Trophoblast cell (in vitro differentiated cells and primary cell): Measurements from ENCODE around the gene NBPF12. TPM values are rescaled to one million over a fixed set of nuclear protein-coding genes. Genes with fewer than 3 reads are reported as not detected.
"Not testable (repeated sequence)": the region's sequence is repeated elsewhere in the genome, so short reads cannot be mapped to it uniquely, and the experiment has no call there.

Experiments
- DNase-seq, 2 donors: peaks; one replicate each; pipeline ENCODE4 v3.0.0-alpha.2; 2016
- H2AFZ ChIP-seq: 2 replicates; pipeline ENCODE4 v1.6.1; 2013; ENCODE audit warnings: low read length, moderate library complexity, mild to moderate bottlenecking; ENCODE audit not compliant: insufficient read depth, poor library complexity
- H2AK5ac ChIP-seq: 2 replicates; pipeline ENCODE4 v1.6.1; 2013; ENCODE audit warnings: mild to moderate bottlenecking, low read length
- H2BK120ac ChIP-seq: 2 replicates; pipeline ENCODE4 v1.6.1; 2013; ENCODE audit warnings: low read length, mild to moderate bottlenecking, moderate library complexity; ENCODE audit not compliant: insufficient read depth, poor library complexity
- H2BK12ac ChIP-seq: 2 replicates; pipeline ENCODE4 v1.6.1; 2013; ENCODE audit warnings: mild to moderate bottlenecking, low read length, moderate library complexity
- H2BK5ac ChIP-seq: 2 replicates; pipeline ENCODE4 v1.6.1; 2013; ENCODE audit warnings: low read length, low read depth, moderate library complexity, mild to moderate bottlenecking; ENCODE audit not compliant: poor library complexity
- H3K14ac ChIP-seq: 2 replicates; pipeline ENCODE4 v1.6.1; 2013; ENCODE audit warnings: mild to moderate bottlenecking, low read length
- H3K18ac ChIP-seq: 2 replicates; pipeline ENCODE4 v1.6.1; 2013; ENCODE audit warnings: mild to moderate bottlenecking, low read length
- H3K23ac ChIP-seq: 2 replicates; pipeline ENCODE4 v1.6.1; 2013; ENCODE audit warnings: low read length
- H3K27ac ChIP-seq: 2 replicates; pipeline ENCODE4 v1.5.1; 2013; ENCODE audit warnings: low read depth, mild to moderate bottlenecking, inconsistent platforms, low read length, moderate library complexity
- H3K27me3 ChIP-seq: 2 replicates; pipeline ENCODE4 v1.6.1; 2013; ENCODE audit warnings: inconsistent platforms, mild to moderate bottlenecking, low read length, moderate library complexity; ENCODE audit not compliant: insufficient read depth
- H3K36me3 ChIP-seq, 2 experiments: 1 replicate in 1 of 2; 2 replicates in 1 of 2; pipeline ENCODE4 v1.6.1; 2013; ENCODE audit warnings: low read length in 2 of 2, mild to moderate bottlenecking in 2 of 2, moderate library complexity in 1 of 2; ENCODE audit not compliant: insufficient read depth in 2 of 2, control insufficient read depth in 1 of 2
- H3K4ac ChIP-seq: 2 replicates; pipeline ENCODE4 v1.6.1; 2013; ENCODE audit warnings: low read depth, mild to moderate bottlenecking, low read length, moderate library complexity
- H3K4me1 ChIP-seq, 2 experiments: 1 replicate in 1 of 2; 2 replicates in 1 of 2; pipeline ENCODE4 v1.6.1; 2013; ENCODE audit warnings: low read length in 2 of 2, mild to moderate bottlenecking in 2 of 2, moderate library complexity in 1 of 2; ENCODE audit not compliant: insufficient read depth in 2 of 2, control insufficient read depth in 1 of 2
- H3K4me2 ChIP-seq: 2 replicates; pipeline ENCODE4 v1.6.1; 2013; ENCODE audit warnings: inconsistent platforms, mild to moderate bottlenecking, low read length, moderate library complexity
- H3K4me3 ChIP-seq: 2 replicates; pipeline ENCODE4 v1.5.1; 2013; ENCODE audit warnings: mild to moderate bottlenecking, low read depth, low read length, inconsistent platforms
- H3K79me1 ChIP-seq: one replicate; pipeline ENCODE4 v1.6.1; 2013; ENCODE audit warnings: low read length
- H3K79me2 ChIP-seq: 2 replicates; pipeline ENCODE4 v1.6.1; 2013; ENCODE audit warnings: low read length, mild to moderate bottlenecking; ENCODE audit not compliant: control insufficient read depth, insufficient read depth, poor library complexity
- H3K9ac ChIP-seq: 2 replicates; pipeline ENCODE4 v1.6.1; 2013; ENCODE audit warnings: mild to moderate bottlenecking, low read length
- H3K9me3 ChIP-seq: 2 replicates; pipeline ENCODE4 v1.6.1; 2013; ENCODE audit warnings: low read depth, mild to moderate bottlenecking, control low read depth, inconsistent platforms, low read length; ENCODE audit not compliant: insufficient read depth
- H4K12ac ChIP-seq: 2 replicates; pipeline ENCODE4 v1.6.1; 2013; ENCODE audit warnings: low read depth, mild to moderate bottlenecking, low read length, moderate library complexity
- H4K8ac ChIP-seq: 2 replicates; pipeline ENCODE4 v1.6.1; 2013; ENCODE audit warnings: low read depth, mild to moderate bottlenecking, low read length, moderate library complexity
- H4K91ac ChIP-seq: one replicate; pipeline ENCODE4 v1.6.1; 2013; ENCODE audit warnings: low read depth, mild to moderate bottlenecking, low read length, moderate library complexity
- WGBS: extraction: QIAGEN DNeasy Blood & Tissue Kit; methylation state at CpG from one replicate; pipeline ENCODE4 v1.1.7; 2013; ENCODE audit warnings: missing lambda C conversion rate; ENCODE audit not compliant: insufficient read length, insufficient coverage; ENCODE audit errors: extremely low coverage; 5-methylcytosine and 5-hydroxymethylcytosine counted together
- polyA plus RNA-seq: library from polyadenylated mRNA; stranded (reverse); fragments of 200-250 nt; gene quantifications from 2 replicates; pipeline ENCODE4 v1.2.3, GENCODE V29; 2013

The NBPF12 gene
- polyA plus RNA-seq, result 4.3 TPM in 2 replicates

GRCh38 chr1:146938242-146938902, at the start of gene NBPF12:
Gene NBPF12 (plus strand): TSS chr1:146938324. CDS start chr1:146960144, 21,820 bp downstream.
- Histone ChIP-seq H3K4me2 (peak within 1 kb of the TSS; percentile 55), H4K12ac (peak within 1 kb of the TSS; percentile 2), H4K8ac (peak within 1 kb of the TSS; percentile 76), H3K4ac (peak within 1 kb of the TSS; percentile 10), H2BK5ac (peak within 1 kb of the TSS; percentile 4), H2AFZ (peak within 1 kb of the TSS; percentile 87), H3K18ac (peak within 1 kb of the TSS; percentile 11), H3K27ac (peak within 1 kb of the TSS; percentile 79), H2BK120ac (peak within 1 kb of the TSS; percentile 0), H3K4me3 (peak within 1 kb of the TSS; percentile 81), H3K14ac (peak within 1 kb of the TSS; percentile 32), H4K91ac (peak within 1 kb of the TSS; percentile 20), H3K9ac (peak within 1 kb of the TSS; percentile 77)
- not testable (repeated sequence) for H3K23ac ChIP-seq, H2BK12ac ChIP-seq, H3K36me3 ChIP-seq, H3K9me3 ChIP-seq, H2AK5ac ChIP-seq, H3K27me3 ChIP-seq, H3K79me2 ChIP-seq, H3K4me1 ChIP-seq, H3K79me1 ChIP-seq
- peak; percentile 81 to 86 for DNase-seq
- WGBS, result no CpG with 5 or more reads among the region's 61 CpGs

GRCh38 chr1:146891355-146891754, 46.8 kb upstream of the NBPF12 start:
- H3K27me3 ChIP-seq, H3K9ac ChIP-seq, H2AK5ac ChIP-seq, H2BK120ac ChIP-seq, H4K91ac ChIP-seq, H3K4me1 ChIP-seq, H2BK5ac ChIP-seq, H3K36me3 ChIP-seq, H3K9me3 ChIP-seq, H3K23ac ChIP-seq, H3K79me2 ChIP-seq, H4K12ac ChIP-seq, H3K18ac ChIP-seq, H2AFZ ChIP-seq, H3K4ac ChIP-seq, H3K27ac ChIP-seq, H3K4me3 ChIP-seq, DNase-seq, H3K4me2 ChIP-seq, H2BK12ac ChIP-seq, H4K8ac ChIP-seq, H3K79me1 ChIP-seq, H3K14ac ChIP-seq: not testable (repeated sequence)
- WGBS, result no CpG with 5 or more reads among the region's 4 CpGs

- not testable (repeated sequence) for H3K9ac ChIP-seq, H3K79me1 ChIP-seq, H3K4me3 ChIP-seq, H4K12ac ChIP-seq, H3K27me3 ChIP-seq, H3K14ac ChIP-seq, H3K9me3 ChIP-seq, H3K4ac ChIP-seq, H3K4me1 ChIP-seq, H3K27ac ChIP-seq, DNase-seq, H2AFZ ChIP-seq, H2BK12ac ChIP-seq, H3K23ac ChIP-seq, H3K18ac ChIP-seq, H2BK120ac ChIP-seq, H2BK5ac ChIP-seq, H2AK5ac ChIP-seq, H4K91ac ChIP-seq, H3K36me3 ChIP-seq, H3K4me2 ChIP-seq, H3K79me2 ChIP-seq, H4K8ac ChIP-seq
- WGBS, result no CpG with 5 or more reads among the region's 3 CpGs
These were observed 45.8 kb upstream of the NBPF12 start for GRCh38 chr1:146892331-146892730.

GRCh38 chr1:146907565-146908261, 30.4 kb upstream of the NBPF12 start:
- not testable (repeated sequence) for H2BK120ac ChIP-seq, DNase-seq, H3K79me1 ChIP-seq, H3K27me3 ChIP-seq, H2BK5ac ChIP-seq, H4K91ac ChIP-seq, H3K9me3 ChIP-seq, H3K4me2 ChIP-seq, H3K9ac ChIP-seq, H3K4me3 ChIP-seq, H3K27ac ChIP-seq, H3K4ac ChIP-seq, H4K12ac ChIP-seq, H3K23ac ChIP-seq, H3K4me1 ChIP-seq, H3K79me2 ChIP-seq, H3K14ac ChIP-seq, H3K18ac ChIP-seq, H2AK5ac ChIP-seq, H2BK12ac ChIP-seq, H3K36me3 ChIP-seq, H4K8ac ChIP-seq, H2AFZ ChIP-seq
- WGBS, result no CpG with 5 or more reads among the region's 8 CpGs
